Activated T-helper 9 cell treated with anti-CD3 and anti-CD28 coated beads, Interleukin-2, amount 50 U/mL, for 16 hours (primary cell): ENCODE data around the gene TUBGCP2.
A peak's percentile ranks its signal among the peaks of the same experiment; 100 is the strongest.
"Not testable (repeated sequence)": the region's sequence is repeated elsewhere in the genome, so short reads cannot be mapped to it uniquely, and the experiment has no call there.

ENCODE experiments used
- DNase-seq: peaks from one replicate; pipeline ENCODE4 v3.0.0-alpha.2; 2020; ENCODE audit warnings: low read depth

The TUBGCP2 gene

DNA sequence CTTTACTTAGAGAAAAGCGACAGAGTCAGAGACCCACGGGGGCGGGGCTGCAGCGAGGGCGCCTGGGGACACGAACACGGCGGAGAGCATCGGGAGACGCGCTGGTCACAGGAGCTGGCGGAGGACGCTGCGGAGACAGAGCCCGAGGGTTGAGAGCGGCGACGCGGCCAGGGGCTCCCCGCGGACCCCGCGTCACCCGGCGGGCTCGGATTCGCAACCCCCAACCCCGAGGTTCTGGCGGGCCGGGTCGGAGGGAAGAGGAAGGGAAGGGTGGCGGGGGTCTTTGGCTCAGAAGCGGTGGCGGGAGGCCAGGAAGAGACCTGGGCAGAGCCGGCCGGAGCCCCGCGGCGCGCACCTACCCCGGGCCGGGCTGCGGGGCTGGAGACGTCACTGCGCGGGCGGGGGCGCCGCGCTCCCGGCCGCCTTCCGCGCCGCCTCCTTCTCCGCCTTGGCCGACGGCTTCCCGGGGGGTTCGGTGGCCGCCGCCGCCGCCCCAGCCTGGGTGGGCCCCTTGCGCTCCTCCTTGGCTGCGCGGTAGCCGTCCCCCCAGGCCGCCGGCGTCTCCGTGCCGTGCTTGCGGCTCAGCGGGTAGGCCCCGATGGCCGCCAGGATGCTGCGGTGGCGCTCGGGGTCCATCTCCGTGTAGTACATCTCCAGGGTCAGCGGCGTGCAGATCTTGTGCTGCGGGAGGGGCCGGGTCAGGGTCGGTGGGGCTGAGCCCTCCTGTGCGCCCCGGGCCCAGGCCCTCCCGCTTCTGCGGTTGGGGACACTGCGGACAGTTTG lies 17.0 kb upstream of the TUBGCP2 start:
- DNase-seq = no peak

DNA sequence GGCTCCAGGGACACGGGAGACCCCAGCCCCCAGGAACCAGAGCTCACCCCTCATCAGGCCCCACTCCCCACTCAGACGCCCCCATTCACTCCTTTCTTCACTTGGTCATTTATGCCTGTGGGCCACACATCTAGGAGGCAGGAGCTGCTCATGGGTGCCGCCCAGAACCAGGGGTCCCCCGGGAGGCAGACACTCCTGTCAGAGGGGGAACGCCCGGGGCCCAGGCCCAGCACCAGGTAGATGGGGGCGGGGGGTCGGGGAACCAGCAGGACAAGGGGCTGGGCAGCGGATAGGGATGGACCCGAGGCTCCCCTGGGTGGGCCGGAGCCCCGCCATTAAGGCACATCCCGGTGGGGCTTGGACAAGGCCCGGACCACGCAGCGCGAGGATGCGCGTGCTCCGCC lies 16.2 kb upstream of the TUBGCP2 start:
- no peak for DNase-seq

DNA sequence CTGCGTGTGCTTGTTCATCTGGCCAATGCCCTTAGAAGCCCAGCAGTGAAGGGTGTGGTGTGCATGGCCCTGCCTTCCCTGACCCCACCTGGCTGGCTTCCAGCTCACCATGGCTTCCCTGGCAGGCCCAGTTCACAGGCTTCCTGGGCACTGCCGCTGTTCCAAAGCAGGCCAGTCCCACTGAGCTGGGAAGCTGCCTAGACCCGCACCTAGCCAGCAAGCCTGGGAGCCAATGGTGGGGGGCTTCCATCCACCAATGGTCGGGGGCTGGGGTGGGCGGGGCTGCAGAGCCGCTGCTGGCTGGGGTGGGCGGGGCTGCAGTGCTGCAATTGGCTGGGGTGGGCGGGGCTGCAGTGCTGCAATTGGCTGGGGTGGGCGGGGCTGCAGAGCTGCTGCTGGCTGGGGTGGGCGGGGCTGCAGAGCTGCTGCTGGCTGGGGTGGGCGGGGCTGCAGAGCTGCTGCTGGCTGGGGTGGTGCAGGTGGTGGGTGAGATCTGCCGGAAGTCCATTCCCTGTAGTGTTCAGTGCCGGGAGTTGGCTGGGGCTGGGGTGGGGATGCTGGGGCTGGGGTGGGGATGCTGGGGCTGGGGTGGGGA lies 15.6 kb upstream of the TUBGCP2 start:
- DNase-seq = peak; percentile 33

DNA sequence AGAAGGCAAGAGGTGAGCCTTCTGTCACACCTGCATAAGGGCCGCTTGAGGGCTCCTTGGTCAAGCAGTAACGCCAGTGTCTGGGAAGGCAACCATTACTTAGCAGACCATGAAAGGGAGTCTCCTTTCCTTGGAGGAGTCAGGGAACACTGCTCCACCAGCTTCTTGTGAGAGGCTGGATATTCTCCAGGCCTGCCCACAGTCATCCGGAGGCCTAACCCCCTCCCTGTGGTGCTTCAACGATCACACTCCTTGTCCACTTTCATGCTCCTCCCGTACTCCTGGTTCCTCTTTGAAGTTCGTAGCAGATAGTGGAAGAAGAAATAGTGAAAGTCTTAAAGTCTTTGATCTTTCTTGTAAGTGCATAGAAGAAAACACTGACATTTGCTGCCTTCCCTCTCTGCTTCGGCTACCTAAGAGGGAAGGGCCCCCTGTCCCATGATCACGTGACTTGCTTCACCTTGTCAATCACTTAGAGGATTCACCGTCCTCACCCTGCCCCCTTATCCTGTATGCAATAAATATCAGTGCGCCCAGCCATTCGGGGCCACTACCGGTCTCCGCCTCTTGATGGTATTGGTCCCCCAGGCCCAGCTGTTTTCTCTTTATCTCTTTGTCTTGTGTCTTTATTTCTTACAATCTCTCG lies 13.5 kb upstream of the TUBGCP2 start:
- DNase-seq = not testable (repeated sequence)

DNA sequence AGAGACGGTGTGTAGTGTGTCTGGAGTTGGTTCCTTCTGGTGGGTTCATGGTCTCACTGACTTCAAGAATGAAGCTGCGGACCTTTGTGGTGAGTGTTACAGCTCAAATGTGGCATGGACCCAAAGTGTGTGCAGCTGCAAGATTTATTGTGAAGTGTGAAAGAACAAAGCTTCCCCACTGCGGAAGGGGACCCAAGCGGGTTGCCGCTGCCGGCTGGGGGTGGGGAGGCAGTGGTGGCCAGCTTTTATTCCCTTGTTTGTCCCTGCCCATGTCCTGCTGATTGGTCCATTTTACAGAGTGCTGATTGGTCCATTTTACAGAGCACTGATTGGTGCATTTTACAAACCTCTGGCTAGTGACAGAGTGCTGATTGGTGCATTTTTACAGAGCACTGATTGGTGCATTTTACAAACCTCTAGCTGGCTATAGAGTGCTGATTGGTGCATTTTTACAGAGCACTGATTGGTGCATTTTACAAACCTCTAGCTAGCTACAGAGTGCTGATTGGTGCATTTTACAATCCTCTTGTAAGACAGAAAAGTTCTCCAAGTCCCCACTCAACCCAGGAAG lies 12.3 kb upstream of the TUBGCP2 start:
- DNase-seq = not testable (repeated sequence)

DNA sequence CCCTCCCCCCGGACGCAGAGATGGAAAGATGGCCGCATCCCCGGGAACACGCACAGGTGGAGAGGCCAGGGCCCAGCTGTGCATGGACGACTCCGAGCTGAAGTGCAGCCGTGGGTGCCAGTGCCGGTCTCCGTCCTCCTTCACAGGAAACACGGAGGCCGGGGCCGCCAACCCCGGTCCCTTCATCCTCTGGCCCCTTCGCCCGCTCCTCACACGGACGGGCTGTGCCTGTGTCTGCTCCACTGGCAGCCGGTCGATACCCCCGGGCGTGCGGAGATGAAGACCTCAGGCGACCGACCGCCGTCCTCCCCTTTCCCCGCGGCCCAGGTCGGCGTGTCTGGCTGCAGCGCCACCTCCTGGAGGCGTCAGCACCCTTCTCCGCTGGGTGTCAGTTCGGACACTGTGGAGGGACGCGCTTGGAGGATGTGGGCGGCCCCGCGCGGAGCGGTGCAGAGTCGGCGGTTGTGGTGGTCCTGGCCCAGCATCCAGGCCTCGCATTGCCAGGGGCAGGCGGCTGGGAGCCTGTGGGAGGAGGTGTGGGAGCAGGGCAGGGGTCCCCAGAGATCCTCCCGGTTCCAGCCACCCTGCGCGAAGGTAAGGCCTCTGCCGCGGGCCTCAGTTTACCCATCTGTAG lies 9.9 kb upstream of the TUBGCP2 start:
- DNase-seq = peak; percentile 58

DNA sequence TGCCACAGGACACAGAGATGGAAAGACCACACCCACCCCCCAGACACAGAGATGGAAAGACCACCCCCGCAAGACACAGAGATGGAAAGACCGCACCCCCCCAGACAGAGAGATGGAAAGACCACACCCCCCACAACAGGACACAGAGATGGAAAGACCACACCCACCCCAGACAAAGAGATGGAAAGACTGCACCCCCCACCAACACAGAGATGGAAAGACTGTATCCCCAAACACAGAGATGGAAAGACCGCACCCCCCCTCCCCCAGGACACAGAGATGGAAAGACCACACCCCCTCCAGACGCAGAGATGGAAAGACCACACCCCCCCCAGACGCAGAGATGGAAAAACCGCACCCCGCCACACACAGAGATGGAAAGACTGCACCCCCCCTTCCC lies 8.1 kb upstream of the TUBGCP2 start:
- no peak for DNase-seq

DNA sequence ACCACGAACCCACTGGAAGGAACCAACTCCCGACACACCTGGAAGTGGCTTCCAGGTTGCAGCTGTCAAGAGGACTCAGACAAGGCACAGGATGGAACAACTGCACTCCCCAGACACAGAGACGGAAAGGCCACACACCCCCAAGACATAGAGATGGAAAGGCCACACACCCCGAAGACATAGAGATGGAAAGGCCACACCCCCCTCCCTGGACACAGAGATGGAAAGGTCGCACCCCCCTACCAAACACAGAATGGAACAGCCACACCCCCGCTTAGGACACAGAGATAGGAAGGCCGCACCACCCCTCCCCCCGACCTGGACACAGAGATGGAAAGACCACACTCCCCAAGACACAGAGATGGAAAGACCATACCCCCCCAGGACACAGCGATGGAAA lies 7.6 kb upstream of the TUBGCP2 start:
- DNase-seq = no peak

DNA sequence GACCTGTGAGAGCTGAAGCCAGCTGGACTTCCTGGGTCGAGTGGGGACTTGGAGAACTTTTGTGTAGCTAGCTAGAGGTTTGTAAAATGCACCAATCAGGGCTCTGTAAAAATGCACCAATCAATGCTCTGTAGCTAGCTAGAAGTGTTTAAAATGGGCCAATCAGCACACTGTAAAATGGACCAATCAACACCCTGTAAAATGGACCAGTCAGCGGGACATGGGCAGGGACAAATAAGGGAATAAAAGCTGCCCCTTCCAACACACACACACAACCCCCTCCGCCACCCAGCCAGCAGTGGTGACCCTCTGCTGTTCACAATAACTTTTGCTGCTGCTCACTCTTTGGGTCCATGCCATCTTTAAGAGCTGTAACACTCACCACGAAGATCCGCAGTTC lies 7.2 kb upstream of the TUBGCP2 start:
- no peak for DNase-seq

DNA sequence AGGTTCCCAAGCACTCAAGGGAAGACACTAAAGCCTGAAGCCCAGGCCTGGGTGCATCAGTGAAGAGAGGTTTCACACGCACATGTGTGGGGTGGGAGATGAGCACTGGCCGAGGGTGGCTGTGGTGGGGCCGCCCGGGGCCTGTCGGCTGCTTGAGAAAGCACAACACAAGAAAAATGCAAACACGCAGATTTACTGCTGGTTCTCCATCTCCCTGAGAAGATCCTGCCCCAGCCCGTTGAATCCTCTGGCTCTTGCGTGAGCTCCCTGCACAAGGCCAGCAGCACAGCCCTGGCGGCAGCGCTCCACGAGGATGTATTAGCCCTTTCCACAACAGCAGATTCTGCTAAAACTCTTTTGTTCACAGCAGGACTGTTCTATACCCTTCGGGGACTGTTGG lies 6.2 kb upstream of the TUBGCP2 start:
- no peak for DNase-seq

DNA sequence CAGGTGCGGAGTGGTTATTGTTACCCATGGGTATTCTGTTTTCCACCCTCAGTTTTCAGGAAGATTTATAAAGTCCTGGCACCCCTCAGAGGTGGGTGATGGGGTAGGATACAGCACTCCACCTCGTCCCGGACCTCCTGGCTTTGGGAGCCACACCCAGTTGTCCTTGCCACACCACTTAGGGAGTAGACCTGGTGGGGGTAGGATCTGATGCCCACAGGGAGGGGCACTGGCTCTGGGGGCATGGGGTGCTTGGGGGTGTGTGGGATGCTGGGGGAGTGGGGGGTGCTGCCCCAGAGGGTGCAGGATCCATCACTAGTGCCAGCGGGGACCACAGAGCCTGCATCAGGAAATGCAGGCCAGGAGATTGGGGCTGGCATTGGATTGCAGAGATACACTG lies 4.5 kb upstream of the TUBGCP2 start:
- no peak for DNase-seq

DNA sequence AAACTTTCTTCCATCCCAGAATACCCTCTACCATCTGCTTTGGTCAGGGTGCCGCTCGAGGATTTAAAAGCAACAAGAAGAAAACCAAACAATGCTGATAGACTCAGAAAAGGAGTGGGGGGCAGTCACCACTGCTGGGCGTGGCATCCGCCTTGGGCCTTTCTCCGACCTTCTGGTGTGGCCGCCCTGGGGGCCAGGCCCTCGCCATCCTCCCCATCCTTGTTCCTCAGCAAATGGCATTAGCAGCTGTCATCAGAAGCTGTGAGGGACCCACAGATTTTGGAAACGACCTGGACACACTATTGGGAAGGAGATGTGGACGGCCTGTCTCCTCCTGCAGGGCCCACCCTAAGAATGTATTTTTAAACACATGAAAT lies 4.1 kb upstream of the TUBGCP2 start:
- DNase-seq = no peak

DNA sequence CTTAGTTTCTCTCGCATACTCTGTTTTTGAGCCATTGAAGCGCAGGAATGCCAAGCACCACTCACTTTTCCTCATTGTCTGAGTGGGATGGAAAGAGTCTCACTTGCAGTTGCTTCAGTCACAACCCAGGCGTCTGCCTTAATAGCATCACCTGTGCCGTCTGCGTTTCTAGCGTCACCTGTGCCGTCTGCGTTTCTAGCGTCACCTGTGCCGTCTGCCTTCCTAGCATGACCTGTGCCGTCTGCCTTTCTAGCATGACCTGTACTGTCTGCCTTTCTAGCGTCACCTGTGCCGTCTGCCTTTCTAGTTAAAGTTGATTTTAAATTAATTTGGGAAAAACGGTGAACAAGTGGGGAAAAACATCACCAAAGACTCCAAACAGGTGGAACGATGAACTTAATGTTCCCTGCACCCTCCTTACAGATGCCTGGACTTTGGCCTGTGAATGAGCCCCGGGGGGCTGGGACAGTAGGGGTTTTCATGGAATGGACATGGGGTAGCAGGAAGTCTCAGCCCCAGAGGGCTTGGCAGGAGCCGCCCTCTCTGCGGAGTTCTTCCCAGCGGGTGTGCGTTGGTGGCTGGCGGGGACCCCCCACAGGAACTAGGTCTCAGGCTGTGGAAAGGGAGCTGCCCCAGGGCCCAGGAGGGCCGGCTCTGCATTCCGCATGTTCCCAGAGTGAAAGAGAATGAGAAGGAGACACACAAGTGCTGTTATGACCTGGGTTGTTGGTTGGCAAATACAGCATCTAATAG lies 3.5 kb upstream of the TUBGCP2 start:
- DNase-seq = no peak

DNA sequence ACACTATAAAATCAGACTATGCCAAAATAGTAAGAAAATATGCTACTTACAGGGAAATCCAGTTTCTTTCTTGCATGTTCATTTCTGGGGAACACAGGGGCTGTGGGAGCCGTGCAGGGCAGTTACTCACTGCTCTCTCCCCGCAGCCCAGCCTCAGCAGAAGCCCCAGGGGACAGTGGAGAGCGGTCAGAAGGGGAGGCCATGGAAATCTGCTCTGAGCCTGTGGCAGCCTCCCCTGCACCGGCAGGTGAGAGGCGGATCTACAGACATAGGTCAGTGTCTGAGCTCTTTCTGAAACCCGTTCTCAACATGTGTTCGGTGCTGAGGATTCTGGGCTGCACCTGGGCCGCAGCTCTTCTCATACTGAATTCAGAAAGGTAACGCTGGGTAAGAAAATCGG lies 2.9 kb upstream of the TUBGCP2 start:
- no peak for DNase-seq

DNA sequence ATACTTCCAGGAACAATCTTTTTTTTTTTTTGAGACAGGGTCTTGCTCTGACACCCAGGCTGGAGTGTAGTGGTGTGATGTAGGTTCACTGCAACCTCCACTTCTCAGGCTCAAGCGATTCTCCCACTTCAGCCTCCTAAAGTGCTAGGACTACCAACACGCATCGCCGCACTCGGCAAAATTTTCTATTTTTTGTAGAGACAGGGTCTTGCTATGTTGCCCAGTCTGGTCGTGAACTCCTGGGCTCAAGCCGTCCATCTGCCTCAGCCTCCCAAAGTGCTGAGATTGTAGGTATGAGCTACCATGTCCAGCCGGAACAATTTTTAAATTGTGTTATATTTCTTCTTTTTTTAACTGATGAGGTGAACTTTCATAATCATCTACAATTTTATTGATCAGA lies 2.1 kb upstream of the TUBGCP2 start:
- DNase-seq = no peak

DNA sequence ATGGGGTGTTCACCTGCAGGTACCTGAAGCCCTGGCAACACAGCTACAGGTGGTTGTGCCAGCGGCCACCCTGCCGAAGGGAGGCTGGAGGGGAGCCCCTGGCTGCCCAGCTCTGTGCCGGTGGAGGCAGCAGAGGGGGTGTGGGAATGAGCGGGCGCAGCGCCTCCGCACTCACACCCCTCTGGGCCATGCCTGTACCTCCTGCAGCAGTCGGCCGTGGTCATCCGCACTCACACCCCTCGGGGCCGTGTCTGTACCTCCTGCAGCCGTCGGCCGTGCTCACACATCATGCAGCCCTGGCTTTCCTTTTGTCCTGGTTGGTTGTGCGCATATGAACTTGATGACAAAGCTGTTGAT lies 1.7 kb upstream of the TUBGCP2 start:
- DNase-seq = no peak

DNA sequence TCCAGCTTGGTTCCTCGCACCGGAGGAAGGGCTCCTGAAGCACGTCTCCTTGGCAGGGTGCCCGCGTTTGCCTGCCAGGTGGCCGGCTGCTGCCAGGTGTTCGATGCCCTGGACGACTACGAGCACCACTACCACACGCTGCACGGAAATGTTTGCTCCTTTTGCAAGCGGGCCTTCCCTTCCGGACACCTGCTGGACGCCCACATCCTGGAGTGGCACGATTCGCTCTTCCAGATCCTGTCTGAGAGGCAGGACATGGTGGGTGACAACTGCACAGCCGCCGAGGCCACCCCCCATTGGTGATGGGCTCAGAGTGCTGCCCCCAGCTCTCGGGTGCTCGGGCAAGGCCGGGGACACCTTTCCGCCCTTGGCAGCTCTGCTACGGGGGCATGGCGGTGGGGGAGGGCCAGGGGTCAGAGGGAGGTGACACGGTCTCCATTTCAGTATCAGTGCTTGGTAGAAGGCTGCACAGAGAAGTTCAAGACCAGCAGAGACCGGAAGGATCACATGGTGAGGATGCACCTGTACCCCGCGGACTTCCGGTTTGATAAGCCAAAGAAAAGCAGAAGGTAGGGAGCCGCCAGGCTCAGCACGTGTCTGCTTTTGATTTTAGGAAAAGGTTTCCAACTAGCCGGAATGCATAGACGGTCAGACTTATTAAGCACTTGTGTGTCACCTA lies 1.2 kb upstream of the TUBGCP2 start:
- no peak for DNase-seq

DNA sequence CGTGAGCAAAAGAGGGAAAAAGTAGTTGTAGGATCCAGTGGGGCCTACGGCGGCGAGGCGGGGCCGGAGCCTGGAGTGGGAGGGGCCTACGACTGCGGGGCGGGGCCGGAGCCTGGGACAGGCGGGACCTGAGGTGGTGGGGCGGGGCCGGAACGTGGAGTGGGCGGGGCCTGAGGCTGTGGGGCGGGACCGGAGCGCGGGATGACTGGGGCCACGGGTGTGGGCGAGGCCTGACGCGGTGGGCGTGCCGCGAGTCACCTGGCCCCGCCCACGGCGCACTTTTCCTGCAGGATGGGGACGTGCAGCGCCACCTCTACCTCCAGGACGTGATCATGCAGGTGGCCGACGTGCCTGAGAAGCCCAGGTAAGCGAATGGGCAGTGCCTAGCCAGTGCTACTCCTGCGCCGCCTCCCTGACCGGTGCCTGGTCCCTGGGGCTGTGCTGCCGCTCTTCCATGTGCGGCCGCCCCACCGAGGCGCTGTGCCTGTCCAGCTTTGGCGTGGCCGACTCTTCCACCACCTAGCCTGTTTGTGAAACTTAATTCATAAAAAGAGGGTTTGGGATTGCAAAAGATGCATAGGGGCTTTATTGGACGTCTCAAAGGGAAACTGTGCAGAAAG lies 538 bp upstream of the TUBGCP2 start:
- peak; percentile 91 for DNase-seq

DNA sequence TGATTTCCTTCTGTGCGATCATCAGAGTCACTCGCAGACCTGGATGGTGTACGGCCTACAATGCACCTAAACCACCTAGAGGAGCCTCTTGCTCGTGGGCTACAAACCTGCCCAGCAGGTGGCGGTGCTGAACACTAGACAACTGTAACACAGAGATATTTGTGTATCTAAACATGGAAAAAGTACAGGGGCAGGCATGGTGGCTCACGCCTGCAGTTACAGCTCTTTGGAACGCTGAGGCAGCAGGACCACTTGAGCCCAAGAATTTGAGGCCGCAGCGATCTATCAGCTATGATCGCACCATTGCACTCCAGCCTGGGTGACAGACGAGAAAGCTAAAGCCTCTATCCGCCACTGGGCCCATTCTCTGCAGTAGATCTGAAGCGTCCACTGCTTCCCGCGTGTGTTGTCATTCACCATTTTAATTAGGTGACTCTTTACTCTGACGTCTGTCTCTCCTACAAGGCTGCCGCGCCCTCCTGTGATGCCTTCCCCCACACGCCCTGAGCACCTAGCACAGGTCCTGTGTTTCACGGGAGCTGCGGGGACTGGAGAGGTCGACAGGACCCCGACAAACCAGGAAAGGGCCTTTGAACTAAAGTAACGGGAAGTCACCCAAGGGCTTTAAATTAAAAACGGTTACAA lies 774 bp downstream of the TUBGCP2 start:
- DNase-seq = peak; percentile 76

DNA sequence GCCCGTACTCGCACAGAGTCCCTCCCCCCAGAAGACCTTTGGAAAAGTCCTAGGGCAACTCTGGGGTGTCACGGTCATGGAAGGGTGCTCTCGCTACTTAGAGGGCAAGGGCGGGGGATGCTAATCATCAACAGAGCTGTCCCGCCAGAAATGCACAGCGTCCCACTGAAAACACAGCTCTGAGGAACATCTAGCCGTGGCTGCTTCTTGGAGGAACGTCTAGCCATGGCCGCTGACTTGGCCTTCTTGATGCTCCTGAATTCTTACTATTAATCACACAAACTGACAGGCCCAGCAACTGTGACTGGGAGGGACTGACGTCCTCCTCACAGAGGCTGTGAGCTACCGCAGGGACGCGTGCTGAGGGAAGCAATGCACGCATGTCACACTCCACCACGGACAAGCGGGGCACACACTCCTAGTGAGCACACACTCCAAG lies 1.7 kb downstream of the TUBGCP2 start:
- no peak for DNase-seq

DNA sequence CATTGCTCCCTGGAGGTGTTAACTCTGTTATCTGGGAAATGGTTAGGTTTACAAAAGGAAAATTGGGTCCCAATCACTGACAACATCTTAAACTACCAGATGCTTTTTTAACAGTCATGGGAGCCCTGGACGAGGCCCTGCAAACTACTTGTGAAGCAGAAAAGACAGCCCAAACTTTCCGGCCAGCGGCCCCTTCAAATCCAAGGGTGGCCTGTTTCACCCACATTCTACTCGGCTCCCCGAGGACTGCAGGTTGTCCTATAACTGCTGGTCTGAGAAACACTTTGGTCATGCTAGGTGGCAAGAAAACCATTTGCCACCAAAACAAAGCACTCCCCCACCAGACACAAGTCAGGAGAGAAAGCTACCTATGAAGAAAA lies 2.6 kb downstream of the TUBGCP2 start:
- no peak for DNase-seq
